VCaP (cell line): Measurements from ENCODE around the gene CACYBP.

Experiments
- H3K27ac ChIP-seq: fragments of 450-650 bp; 2 replicates; pipeline ENCODE4 v1.5.1; 2017
- TF ChIP-seq, protein P1 (sequence below): fragments of 450-650 bp; conservative IDR thresholded peaks from 2 replicates; pipeline ENCODE4 v1.5.1; 2017; ENCODE audit warnings: mild to moderate bottlenecking, moderate library complexity

The CACYBP gene

DNA sequence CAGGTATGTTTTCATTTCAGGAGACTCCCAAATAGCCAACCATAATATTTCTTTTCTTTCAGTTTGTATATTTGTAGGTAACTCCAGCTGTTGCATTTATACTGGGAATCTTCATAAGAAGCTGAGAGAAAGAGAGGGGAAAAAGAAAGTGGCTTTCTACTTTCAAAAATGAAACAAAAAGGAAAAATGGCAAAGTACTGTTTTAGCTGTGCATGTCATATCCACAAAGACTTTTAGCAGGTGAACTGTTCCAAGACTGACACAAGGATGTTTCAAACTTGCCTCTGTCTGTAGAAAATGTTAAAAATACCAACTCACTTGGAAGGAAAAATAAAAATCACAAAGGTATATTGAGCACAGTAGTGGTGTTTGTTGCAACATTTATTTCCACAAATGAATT, 41.9 kb upstream of the CACYBP start:
- TF ChIP-seq, protein P1, sequence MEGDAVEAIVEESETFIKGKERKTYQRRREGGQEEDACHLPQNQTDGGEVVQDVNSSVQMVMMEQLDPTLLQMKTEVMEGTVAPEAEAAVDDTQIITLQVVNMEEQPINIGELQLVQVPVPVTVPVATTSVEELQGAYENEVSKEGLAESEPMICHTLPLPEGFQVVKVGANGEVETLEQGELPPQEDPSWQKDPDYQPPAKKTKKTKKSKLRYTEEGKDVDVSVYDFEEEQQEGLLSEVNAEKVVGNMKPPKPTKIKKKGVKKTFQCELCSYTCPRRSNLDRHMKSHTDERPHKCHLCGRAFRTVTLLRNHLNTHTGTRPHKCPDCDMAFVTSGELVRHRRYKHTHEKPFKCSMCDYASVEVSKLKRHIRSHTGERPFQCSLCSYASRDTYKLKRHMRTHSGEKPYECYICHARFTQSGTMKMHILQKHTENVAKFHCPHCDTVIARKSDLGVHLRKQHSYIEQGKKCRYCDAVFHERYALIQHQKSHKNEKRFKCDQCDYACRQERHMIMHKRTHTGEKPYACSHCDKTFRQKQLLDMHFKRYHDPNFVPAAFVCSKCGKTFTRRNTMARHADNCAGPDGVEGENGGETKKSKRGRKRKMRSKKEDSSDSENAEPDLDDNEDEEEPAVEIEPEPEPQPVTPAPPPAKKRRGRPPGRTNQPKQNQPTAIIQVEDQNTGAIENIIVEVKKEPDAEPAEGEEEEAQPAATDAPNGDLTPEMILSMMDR: no peak
- no peak overlapping the region for H3K27ac ChIP-seq

DNA sequence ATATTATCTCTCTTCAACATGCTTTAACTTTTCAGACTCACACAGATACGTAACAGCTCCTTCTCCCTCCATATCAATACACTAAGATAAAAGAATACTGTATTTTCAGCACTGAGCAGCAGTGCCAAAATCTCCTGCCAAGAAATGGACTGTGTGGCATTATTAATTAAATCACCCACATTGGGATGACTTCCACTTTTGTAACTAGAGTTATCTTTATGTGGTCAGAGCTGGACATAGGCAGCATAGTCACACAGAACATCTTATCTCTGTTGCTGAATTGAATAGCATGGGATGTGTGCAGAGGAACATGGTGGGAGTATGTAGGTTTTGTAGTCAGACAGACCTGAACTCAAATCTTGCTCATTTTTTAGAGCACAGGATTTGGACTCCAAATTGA, 41.4 kb upstream of the CACYBP start:
- no peak overlapping the region for H3K27ac ChIP-seq
- TF ChIP-seq, protein P1: no peak

DNA sequence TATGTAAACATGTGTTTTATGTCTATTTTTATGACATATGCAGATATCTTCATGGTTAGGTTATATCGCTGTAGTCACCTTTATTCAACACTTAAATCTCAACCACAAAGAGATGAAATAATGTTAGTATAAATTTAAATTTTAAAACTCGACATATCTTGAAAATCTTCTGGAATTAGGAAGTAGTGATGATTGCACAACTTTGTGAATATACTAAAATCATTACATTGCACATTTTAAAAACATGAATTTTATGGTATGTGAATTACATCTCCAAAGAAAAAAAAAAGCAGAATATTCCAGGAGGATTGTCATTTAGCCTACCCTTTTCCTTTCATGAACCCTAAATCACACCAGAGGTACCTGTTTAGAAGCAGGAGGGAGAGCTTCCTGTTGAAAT, 39.4 kb upstream of the CACYBP start:
- TF ChIP-seq, protein P1: no peak
- no peak overlapping the region for H3K27ac ChIP-seq

DNA sequence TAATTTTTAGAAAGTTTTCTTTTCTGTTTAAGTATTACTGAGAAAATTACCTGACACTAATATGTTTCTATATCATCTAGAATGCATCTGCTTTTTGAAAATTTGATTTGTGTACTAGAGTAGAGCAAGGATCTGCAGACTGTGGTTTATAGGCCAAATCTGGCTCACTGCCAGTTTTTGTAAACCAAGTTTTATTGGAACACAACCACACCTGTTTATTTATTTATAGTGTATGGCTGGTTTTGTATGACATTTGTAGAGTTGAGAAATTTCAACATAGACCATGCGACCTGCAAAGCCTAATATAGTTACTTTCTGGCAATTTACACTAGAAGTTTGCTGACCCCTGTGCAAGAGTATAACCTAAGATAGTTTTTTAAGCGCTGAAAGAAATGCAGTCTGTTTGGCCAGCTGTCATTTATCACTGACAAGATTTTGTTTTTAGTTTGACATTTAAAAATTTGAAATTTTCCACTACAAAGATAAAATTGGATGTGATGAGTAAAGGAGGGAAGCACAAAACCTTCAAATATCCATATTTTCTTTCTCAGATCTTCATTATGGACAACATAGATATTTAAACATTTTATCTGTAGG, 36.1 kb upstream of the CACYBP start:
- peak overlapping the region; percentile 37 for H3K27ac ChIP-seq
- TF ChIP-seq, protein P1: no peak

DNA sequence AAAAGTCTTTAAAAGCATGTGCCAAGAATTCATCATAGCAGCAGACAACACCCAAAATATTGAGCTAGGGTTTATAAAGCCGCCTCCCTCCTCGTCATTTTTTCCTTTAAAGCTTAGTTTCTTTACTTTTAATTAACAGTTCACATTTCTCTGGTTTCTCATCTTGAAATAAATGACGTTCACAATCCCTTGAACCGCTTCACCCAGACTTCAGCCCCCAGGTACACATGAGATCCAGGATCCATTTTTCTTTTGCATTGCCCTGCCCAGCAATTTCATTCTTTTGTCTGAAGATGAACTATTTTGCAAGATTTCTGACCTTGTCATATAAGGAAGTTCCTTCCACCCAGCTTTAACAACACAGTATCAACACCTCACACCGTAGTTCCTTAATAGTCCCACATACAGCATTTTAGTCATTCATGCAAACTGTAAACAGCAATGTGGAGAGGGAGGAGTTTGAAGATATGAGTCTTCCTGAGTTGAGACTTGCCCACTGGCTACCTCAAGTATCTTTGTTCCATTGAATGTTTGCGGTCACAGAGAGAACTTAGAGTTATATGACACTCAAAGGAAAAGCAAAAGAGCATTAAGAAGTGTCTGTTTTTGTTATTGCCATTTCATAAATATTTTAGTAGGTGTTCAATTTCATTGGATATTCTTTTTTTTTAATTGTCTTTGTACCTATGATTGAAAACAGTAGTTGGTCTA, 35.3 kb upstream of the CACYBP start:
- H3K27ac ChIP-seq: 0 out of 2 replicates have a peak overlapping the region, but pooled peaks have one; percentile 2
- TF ChIP-seq, protein P1: no peak

DNA sequence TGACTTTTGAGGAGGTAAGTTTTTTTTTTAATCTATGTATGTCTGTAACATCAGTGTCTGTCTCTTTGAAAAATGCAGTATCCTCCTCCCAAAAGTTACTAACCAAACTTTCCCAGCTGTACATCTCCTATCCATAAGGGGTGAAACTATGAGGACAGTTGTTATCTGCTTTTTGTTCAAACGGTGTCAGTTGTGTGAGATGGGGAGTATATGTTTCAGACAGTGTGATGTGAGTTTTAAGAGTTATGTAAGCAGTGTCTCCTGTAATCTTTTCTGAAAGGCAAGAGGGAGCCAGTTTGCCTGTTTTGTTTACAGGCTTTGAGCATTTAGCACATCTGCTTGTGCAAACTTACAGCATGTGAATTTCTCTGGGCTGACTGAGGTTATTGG, 34.8 kb upstream of the CACYBP start:
- TF ChIP-seq, protein P1: no peak
- peak overlapping the region; percentile 54 for H3K27ac ChIP-seq

DNA sequence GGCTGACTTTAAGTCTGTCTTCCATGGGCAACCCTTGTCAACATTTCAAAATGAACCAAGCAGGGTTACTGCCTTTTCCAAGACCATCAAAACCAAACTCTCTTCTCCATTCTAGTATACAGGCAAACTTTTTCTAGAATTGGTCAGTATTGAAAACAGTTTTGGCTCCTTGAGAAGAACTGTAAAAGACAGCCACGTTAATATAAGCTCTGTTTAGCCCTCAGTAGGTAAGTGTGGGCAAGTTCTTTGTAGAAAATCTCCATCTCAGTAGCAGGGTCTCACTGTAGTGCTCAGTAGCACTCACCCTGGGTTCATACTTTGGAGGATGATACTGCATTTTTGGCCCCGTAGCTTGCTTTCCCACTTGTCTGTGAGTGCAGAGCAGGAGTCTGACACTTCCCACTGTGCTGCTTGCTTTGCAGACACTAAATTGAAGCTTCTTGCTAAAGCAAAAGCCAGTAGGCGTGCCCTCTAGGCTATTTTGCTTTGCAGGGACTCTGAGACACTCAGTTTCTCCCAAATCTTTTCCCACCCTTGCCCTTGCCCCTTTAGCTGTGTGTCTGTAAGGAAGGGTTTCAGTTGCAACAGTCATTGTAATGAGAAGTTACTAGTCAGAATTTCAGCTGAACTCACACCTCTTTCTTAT, 34.3 kb upstream of the CACYBP start:
- peak overlapping the region; percentile 54 for H3K27ac ChIP-seq
- TF ChIP-seq, protein P1: no peak
